PC-9 (cell line): ENCODE results near the gene ZNF630. TPM values are rescaled to one million over a fixed set of nuclear protein-coding genes. Genes with fewer than 3 reads are reported as not detected.
"Not testable (repeated sequence)": the region's sequence is repeated elsewhere in the genome, so short reads cannot be mapped to it uniquely, and the experiment has no call there.

Experiments
- BruUV-seq: library from RNA; stranded (reverse); fragments of 400-500 nt; replicated peaks from 2 replicates; lab custom pipeline; 2021; lab: Mats Ljungman, UMichigan
- CTCF ChIA-PET: fragments of 300-600 bp; sonication (Branson Sonifier 250); formaldehyde crosslinking; loops from one replicate; lab custom pipeline; 2022; ENCODE audit warnings: antibody characterized with exemption; lab: Charles Lee
- POLR2A ChIA-PET: fragments of 300-600 bp; sonication (Branson Sonifier 250); formaldehyde crosslinking; loops from one replicate; lab custom pipeline; 2022; ENCODE audit warnings: antibody characterized with exemption; ENCODE audit not compliant: unreplicated experiment; lab: Charles Lee
- DNase-seq, 2 experiments: peaks; one replicate each; pipeline versions ENCODE4 v3.0.0 to v3.0.0-alpha.2; 2015 to 2022; ENCODE audit warnings: mixed read lengths in 1 of 2
- H2AFZ ChIP-seq: fragments of 200-600 bp; sonication (generic); 2 replicates; pipeline ENCODE4 v1.8.1; 2017; ENCODE audit warnings: antibody characterized with exemption
- H3F3A ChIP-seq: fragments of 200-600 bp; sonication (generic); 2 replicates; pipeline ENCODE4 v1.8.1; 2017; ENCODE audit warnings: antibody characterized with exemption, mild to moderate bottlenecking, low read depth; ENCODE audit not compliant: insufficient read depth
- H3K27ac ChIP-seq: fragments of 200-600 bp; sonication (generic); 2 replicates; pipeline ENCODE4 v1.6.1; 2016; ENCODE audit warnings: mixed run types
- H3K27me3 ChIP-seq: fragments of 200-600 bp; sonication (generic); 2 replicates; pipeline ENCODE4 v1.6.1; 2016; ENCODE audit warnings: low read depth, mixed run types; ENCODE audit not compliant: insufficient read depth
- H3K36me3 ChIP-seq: fragments of 200-600 bp; sonication (generic); 2 replicates; pipeline ENCODE4 v1.6.1; 2016; ENCODE audit warnings: low read depth, mixed run types
- H3K4me1 ChIP-seq: fragments of 200-600 bp; sonication (generic); replicated peaks from 2 replicates; pipeline ENCODE4 v1.6.1; 2016; ENCODE audit warnings: mixed run types; ENCODE audit not compliant: insufficient read depth
- H3K4me2 ChIP-seq: fragments of 200-600 bp; sonication (generic); 2 replicates; pipeline ENCODE4 v1.6.1; 2017; ENCODE audit warnings: mixed run types
- H3K4me3 ChIP-seq: fragments of 200-600 bp; sonication (generic); 2 replicates; pipeline ENCODE4 v1.6.1; 2016; ENCODE audit warnings: mixed run types
- H3K79me2 ChIP-seq: fragments of 200-600 bp; sonication (generic); 2 replicates; pipeline ENCODE4 v1.6.1; 2017; ENCODE audit warnings: low read depth, mixed run types
- H3K9me2 ChIP-seq: fragments of 200-600 bp; sonication (generic); 2 replicates; pipeline ENCODE4 v1.8.1; 2017; ENCODE audit warnings: mild to moderate bottlenecking; ENCODE audit not compliant: insufficient read depth
- H3K9me3 ChIP-seq: fragments of 200-600 bp; sonication (generic); 2 replicates; pipeline ENCODE4 v1.8.1; 2016; ENCODE audit warnings: low read depth; ENCODE audit not compliant: insufficient read depth
- H4K20me1 ChIP-seq: fragments of 200-600 bp; sonication (generic); 2 replicates; pipeline ENCODE4 v1.8.1; 2017; ENCODE audit not compliant: insufficient read depth
- EZH2 ChIP-seq: fragments of 200-600 bp; sonication (generic); IDR thresholded peaks from 2 replicates; pipeline ENCODE4 v1.8.0; 2017; ENCODE audit warnings: antibody characterized with exemption, low read depth
- intact Hi-C: fragments of 100-400 bp; cut with micrococcal nuclease; formaldehyde crosslinking; loops from one replicate; pipeline ENCODE4 v1.10.0; 2022; ENCODE audit not compliant: unreplicated experiment
- total RNA-seq: library from RNA; stranded (reverse); gene quantifications from 2 replicates; pipeline ENCODE4 v1.2.3, GENCODE V29; 2021
- TF ChIP-seq, protein P1 (sequence below): fragments of 200-600 bp; sonication (generic); conservative IDR thresholded peaks from 2 replicates; pipeline ENCODE4 v1.6.1; 2017; ENCODE audit warnings: mixed run types, antibody characterized with exemption, mild to moderate bottlenecking, moderate library complexity

ZNF630 gene
- total RNA-seq, 1 experiment from 2014 or later: 3.0 TPM

GRCh38 chrX:48030237-48030636 lies 41.2 kb downstream of the ZNF630 start:
- H3K9me3 ChIP-seq: no peaks in the 10 kb centered on the region
- ChIA-PET CTCF (no interaction called here), POLR2A (interaction anchor here (0.6 kb wide), 1 partner anchor 1097 kb away, joined by 4 read pairs; no protein-coding TSS in a partner anchor)
- DNase-seq: no peak
- BruUV-seq: no TSS peak
- H3K79me2 ChIP-seq: no peaks in the 10 kb centered on the region
- H3K9me2 ChIP-seq: no peaks in the 10 kb centered on the region
- no peak overlapping the region for H3K4me3 ChIP-seq
- H2AFZ ChIP-seq: no peak overlapping the region
- no peaks in the 10 kb centered on the region for H3F3A ChIP-seq
- TF ChIP-seq, protein P1, sequence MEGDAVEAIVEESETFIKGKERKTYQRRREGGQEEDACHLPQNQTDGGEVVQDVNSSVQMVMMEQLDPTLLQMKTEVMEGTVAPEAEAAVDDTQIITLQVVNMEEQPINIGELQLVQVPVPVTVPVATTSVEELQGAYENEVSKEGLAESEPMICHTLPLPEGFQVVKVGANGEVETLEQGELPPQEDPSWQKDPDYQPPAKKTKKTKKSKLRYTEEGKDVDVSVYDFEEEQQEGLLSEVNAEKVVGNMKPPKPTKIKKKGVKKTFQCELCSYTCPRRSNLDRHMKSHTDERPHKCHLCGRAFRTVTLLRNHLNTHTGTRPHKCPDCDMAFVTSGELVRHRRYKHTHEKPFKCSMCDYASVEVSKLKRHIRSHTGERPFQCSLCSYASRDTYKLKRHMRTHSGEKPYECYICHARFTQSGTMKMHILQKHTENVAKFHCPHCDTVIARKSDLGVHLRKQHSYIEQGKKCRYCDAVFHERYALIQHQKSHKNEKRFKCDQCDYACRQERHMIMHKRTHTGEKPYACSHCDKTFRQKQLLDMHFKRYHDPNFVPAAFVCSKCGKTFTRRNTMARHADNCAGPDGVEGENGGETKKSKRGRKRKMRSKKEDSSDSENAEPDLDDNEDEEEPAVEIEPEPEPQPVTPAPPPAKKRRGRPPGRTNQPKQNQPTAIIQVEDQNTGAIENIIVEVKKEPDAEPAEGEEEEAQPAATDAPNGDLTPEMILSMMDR: no peak
- TF ChIP-seq EZH2: no peak
- intact Hi-C loops: no loop called here
- no peak overlapping the region for H3K27ac ChIP-seq
- H3K36me3 ChIP-seq: no peaks in the 10 kb centered on the region
- no peaks in the 10 kb centered on the region for H3K4me1 ChIP-seq
- H3K4me2 ChIP-seq: no peak overlapping the region
- no peaks in the 10 kb centered on the region for H3K27me3 ChIP-seq
- no peaks in the 10 kb centered on the region for H4K20me1 ChIP-seq

- no peak for DNase-seq
- no peaks in the 10 kb centered on the region for H3K9me2 ChIP-seq
- no peaks in the 10 kb centered on the region for H3F3A ChIP-seq
- intact Hi-C loops: loop anchor here (5.0 to 10.0 kb wide), 2 partner anchors 176 to 363 kb away; no protein-coding TSS in a partner anchor
- no TSS peak for BruUV-seq
- H3K4me3 ChIP-seq: no peak overlapping the region
- ChIA-PET CTCF (no interaction called here), POLR2A (no interaction called here)
- no peak overlapping the region for H3K27ac ChIP-seq
- H3K4me1 ChIP-seq: no peaks in the 10 kb centered on the region
- H4K20me1 ChIP-seq: no peaks in the 10 kb centered on the region
- TF ChIP-seq, protein P1: no peak
- TF ChIP-seq EZH2: no peak
- H3K4me2 ChIP-seq: no peak overlapping the region
- no peaks in the 10 kb centered on the region for H3K79me2 ChIP-seq
- H2AFZ ChIP-seq: no peak overlapping the region
- H3K27me3 ChIP-seq: no peaks in the 10 kb centered on the region
- no peaks in the 10 kb centered on the region for H3K9me3 ChIP-seq
- no peaks in the 10 kb centered on the region for H3K36me3 ChIP-seq
Measured at GRCh38 chrX:48028091-48028490, 43.3 kb downstream of the ZNF630 start.

DNA sequence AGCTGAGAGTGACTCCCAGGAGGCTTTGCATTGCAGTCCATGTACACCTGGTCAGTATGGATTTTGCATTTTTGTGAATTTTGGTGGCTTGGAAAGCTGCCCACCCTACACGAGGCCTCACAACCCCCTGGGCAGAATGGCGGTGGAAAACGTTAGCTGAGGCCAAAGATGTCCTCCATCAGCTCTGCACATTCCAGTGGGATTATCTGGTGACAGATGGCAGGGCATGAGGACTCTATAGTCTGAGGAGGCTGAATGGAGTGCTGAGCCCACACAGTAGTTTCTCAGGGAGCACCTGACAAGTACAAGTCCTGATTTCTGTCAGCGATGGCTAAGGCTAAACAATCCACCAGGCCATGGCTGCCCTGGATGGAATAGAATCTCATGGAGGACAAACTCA lies 43.9 kb downstream of the ZNF630 start:
- H3K27ac ChIP-seq, H3K36me3 ChIP-seq, H3K4me2 ChIP-seq, DNase-seq, POLR2A ChIA-PET, H3K4me3 ChIP-seq, BruUV-seq, H3K4me1 ChIP-seq, H3K27me3 ChIP-seq, H3K79me2 ChIP-seq, H2AFZ ChIP-seq, H3F3A ChIP-seq, H3K9me2 ChIP-seq, H3K9me3 ChIP-seq, H4K20me1 ChIP-seq: not testable (repeated sequence)
- CTCF ChIA-PET: interaction anchor here (0.6 kb wide), 1 partner anchor 525 kb away, joined by 3 read pairs; no protein-coding TSS in a partner anchor
- intact Hi-C loops: loop anchor here (5.0 to 10.0 kb wide), 2 partner anchors 175 to 363 kb away; no protein-coding TSS in a partner anchor

DNA sequence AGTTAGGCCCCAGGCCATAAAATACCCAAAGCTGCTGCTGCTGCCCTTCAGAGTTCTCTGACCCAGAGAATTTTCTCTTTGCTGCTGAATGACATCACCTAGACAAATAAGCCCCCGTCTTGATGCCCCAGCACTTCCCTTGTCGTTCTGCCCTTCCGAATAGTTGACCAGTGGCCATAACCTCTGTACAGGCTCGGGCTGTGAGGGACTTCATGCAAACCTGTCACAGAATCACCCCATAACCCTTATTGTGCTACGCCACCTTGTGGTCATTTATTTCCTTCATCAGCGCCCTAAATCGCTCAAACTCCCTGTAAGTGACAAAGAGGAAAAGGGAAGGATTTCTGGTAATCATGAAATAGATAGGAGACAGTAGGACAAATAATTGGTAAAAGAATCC lies 45.9 kb downstream of the ZNF630 start:
- H3F3A ChIP-seq: no peaks in the 10 kb centered on the region
- no TSS peak for BruUV-seq
- no peaks in the 10 kb centered on the region for H3K9me2 ChIP-seq
- H3K4me1 ChIP-seq: no peaks in the 10 kb centered on the region
- no peak overlapping the region for H3K27ac ChIP-seq
- H3K27me3 ChIP-seq: no peaks in the 10 kb centered on the region
- H3K36me3 ChIP-seq: no peaks in the 10 kb centered on the region
- peak in 1 of 2 experiments; percentile 43 for DNase-seq
- H3K9me3 ChIP-seq: no peaks in the 10 kb centered on the region
- H3K4me2 ChIP-seq: no peak overlapping the region
- H2AFZ ChIP-seq: no peak overlapping the region
- TF ChIP-seq, protein P1: peak; percentile 65
- no peak for TF ChIP-seq EZH2
- no peak overlapping the region for H3K4me3 ChIP-seq
- CTCF ChIA-PET: no interaction called here
- H3K79me2 ChIP-seq: no peaks in the 10 kb centered on the region
- POLR2A ChIA-PET: no interaction called here
- intact Hi-C loops: loop anchor here (5.0 to 10.0 kb wide), 2 partner anchors 173 to 361 kb away; no protein-coding TSS in a partner anchor
- no peaks in the 10 kb centered on the region for H4K20me1 ChIP-seq
